ENCODE data around the gene JARID2. TPM values are rescaled to one million over a fixed set of nuclear protein-coding genes. Genes with fewer than 3 reads are reported as not detected.

The JARID2 gene
- total and polyA plus RNA-seq, 2 of the 4 experiments (the other 2 are of a cell fraction), result 9.6 to 12.9 TPM

DNA sequence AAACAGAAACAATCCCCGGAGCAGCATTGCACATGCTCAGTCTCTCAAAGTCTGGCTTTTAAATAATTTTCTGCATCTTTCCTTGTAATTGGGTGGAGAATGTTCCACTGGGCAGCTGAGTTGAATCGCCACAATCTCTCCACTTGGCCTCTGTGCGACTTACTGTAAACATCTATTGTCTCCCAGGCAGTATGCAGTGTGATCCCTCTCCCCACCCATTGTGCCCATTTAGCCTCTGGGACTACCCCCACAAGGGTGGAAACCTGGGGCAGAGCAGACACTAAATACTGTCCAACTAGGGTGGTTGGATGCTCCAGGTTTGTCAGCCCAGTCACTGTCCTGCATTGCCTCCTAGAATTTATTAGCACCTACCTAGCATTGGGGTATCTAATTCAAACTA is 96.2 kb downstream of the JARID2 start:
- Histone ChIP-seq H3K27ac (ENCODE audit: insufficient read depth, low read length) (no peak overlapping the region), H4K5ac (ENCODE audit: low read depth, low read length) (no peak overlapping the region), H3K9ac (ENCODE audit: low read depth, low read length) (no peak overlapping the region), H4K8ac (ENCODE audit: low read depth in 2 of 2, low read length in 2 of 2) (no peak overlapping the region), H3K23ac (ENCODE audit: low read depth, low read length) (no peak overlapping the region), H3K36me3 (ENCODE audit: control insufficient read depth, insufficient read depth, low read length) (no peaks in the 10 kb centered on the region), H3K56ac (ENCODE audit: extremely low read depth, insufficient read depth, low read length) (no peak overlapping the region), H2BK20ac (ENCODE audit: low read depth, low read length) (no peak overlapping the region), H3K4ac (ENCODE audit: low read depth, low read length) (no peak overlapping the region), H3K4me3 (ENCODE audit: insufficient read depth, low read depth, low read length) (no peak overlapping the region), H3K9me1 (ENCODE audit: insufficient read depth, low read length) (peaks cover 11% of the 10 kb centered on the region), H3K9me3 (ENCODE audit: control insufficient read depth, insufficient read depth, low read length) (no peaks in the 10 kb centered on the region), H2BK15ac (ENCODE audit: low read depth, low read length) (no peak overlapping the region), H2BK120ac (ENCODE audit: low read depth, low read length) (no peak overlapping the region), H3K27me3 (ENCODE audit: control insufficient read depth, insufficient read depth, low read length) (no peaks in the 10 kb centered on the region), H3K4me2 (ENCODE audit: low read depth, low read length) (no peak overlapping the region), H4K20me1 (ENCODE audit: insufficient read depth, low read length) (peaks cover 81% of the 10 kb centered on the region), H2AK5ac (ENCODE audit: low read depth, low read length) (no peak overlapping the region; the same call in 1 of the 2 replicates), H2AK9ac (replicated peaks; ENCODE audit: low read depth, low read length, poor library complexity) (no peak overlapping the region), H2BK5ac (ENCODE audit: low read depth, low read length, poor library complexity, severe bottlenecking) (no peak overlapping the region), H3K18ac (ENCODE audit: low read depth, low read length) (no peak overlapping the region), H3K79me1 (ENCODE audit: low read depth in 1 of 2, low read length in 2 of 2) (peaks cover 32 to 77% of the 10 kb centered on the region in 2 experiments), H3K4me1 (ENCODE audit: control insufficient read depth, insufficient read depth, low read length) (peaks cover 17% of the 10 kb centered on the region), H3K14ac (replicated peaks; ENCODE audit: low read depth, low read length) (no peak overlapping the region), H4K91ac (ENCODE audit: insufficient read depth, low read depth, low read length) (no peak overlapping the region), H2AFZ (replicated peaks; ENCODE audit: low read length, poor library complexity) (no peak overlapping the region)
- ChIA-PET CTCF (no interaction called here), POLR2A (ENCODE audit: unreplicated experiment) (no interaction called here)
- in situ Hi-C loops (cut with MboI; ENCODE audit: low sequenced_read_pairs), result no loop called here
- intact Hi-C loops (cut with micrococcal nuclease), result no loop called here
- no peak for TF ChIP-seq POLR2A (IDR thresholded peaks at IDR 0.05; ENCODE audit: low read depth, low read length)
- WGBS, 2 experiments (ENCODE audit: extremely low coverage in 2 of 2, insufficient read length in 1 of 2), result 90% methylated on average over 2 of the region's 3 CpGs; no CpG with 5 or more reads in 1 of the 2 experiments
- no TSS peak for BruUV-seq (replicated peaks)
- DNase-seq (no peak), ATAC-seq (ENCODE audit: low read depth) (no peak)
- dilution Hi-C loops (cut with HindIII; ENCODE audit: low sequenced_read_pairs, unreplicated experiment), result no loop called here
